H1 (cell line): Measurements from ENCODE around the gene VIT. TPM values are rescaled to one million over a fixed set of nuclear protein-coding genes. Genes with fewer than 3 reads are reported as not detected.

Experiments
- BACH1 ChIP-seq: IDR thresholded peaks from 2 replicates; pipeline ENCODE4 v1.6.1; 2012; ENCODE audit warnings: low read length, improper control_type of control experiment
- CEBPB ChIP-seq: IDR thresholded peaks from 2 replicates; pipeline ENCODE4 v1.6.1; 2012; ENCODE audit warnings: low read depth, low read length
- GABPA ChIP-seq: IDR thresholded peaks from 2 replicates; pipeline ENCODE4 v1.6.1; 2011; ENCODE audit warnings: mild to moderate bottlenecking, low read length, moderate library complexity, borderline replicate concordance; ENCODE audit not compliant: insufficient read depth
- JUN ChIP-seq: IDR thresholded peaks from 2 replicates; pipeline ENCODE4 v1.6.1; 2011; ENCODE audit warnings: low read depth, mild to moderate bottlenecking, improper control_type of control experiment, low read length
- polyA plus RNA-seq, 7 experiments: library from polyadenylated mRNA; depleted of rRNA in 3 of 7; stranded (reverse) in 5 of 7; unstranded in 2 of 7; fragments of >200 nt in 5 of 7; fragments of 200-250 nt in 2 of 7; gene quantifications; 1 replicate in 5 of 7; 2 replicates in 1 of 7; 4 replicates in 1 of 7; pipeline versions ENCODE4 v1.2.1 to v1.2.3, GENCODE V29; 2011 to 2013; ENCODE audit warnings: missing spikeins in 2 of 7, mixed read lengths in 2 of 7
- total RNA-seq: library from RNA; stranded (reverse); fragmentation: NEBNext Ultra II Directional; extraction: Animal tissue kit (Norgen Biotek cat#: 25700); gene quantifications from 2 replicates; pipeline ENCODE4 v1.2.1, GENCODE V29; 2021

The VIT gene
- total and polyA plus RNA-seq, 2 of the 8 experiments (the other 6 are each of a cell fraction or from before 2014, with no cell fraction given), result 0.03 TPM; not detected in 1

DNA sequence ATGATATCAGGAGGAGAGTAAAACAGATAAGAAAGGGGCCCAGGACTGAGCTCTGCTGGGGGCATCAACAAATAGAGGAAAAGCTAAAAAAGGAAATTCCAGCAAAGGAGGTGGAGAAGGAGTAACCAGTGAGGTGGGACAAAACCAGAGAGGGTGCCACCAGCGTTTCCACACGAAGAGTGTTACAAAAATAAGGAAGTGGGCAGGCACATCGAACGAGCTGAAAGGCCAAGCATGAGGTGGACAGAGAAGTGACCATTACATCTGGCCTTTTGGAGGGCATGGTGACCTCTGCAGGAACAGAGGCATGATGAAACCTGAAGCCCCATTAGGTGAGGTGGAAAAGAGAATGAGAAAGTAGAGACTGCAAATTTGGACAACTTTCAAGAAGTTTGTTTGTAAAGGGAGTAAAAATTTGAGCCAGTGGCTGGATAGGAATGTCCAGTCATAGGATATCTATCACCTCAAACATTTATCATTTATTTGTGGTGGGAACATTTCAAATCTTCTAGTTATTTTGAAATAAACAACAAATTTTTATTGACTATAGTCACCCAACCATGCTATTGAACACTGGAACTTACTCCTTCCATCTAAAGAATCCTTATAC is 18.4 kb upstream of the VIT start (continued):
- no peak for TF ChIP-seq GABPA
- TF ChIP-seq BACH1, result no peak
- no peak for TF ChIP-seq JUN
- no peak for TF ChIP-seq CEBPB
